Esophagus muscularis mucosa (tissue), 4 donors: Measurements from ENCODE around the gene INPP4B.

ENCODE experiments used
- EP300 ChIP-seq: sonication (generic); formaldehyde crosslinking; IDR thresholded peaks from one replicate; pipeline ENCODE4 v1.6.1; 2017; ENCODE audit warnings: antibody characterized with exemption
- POLR2AphosphoS5 ChIP-seq, 2 donors: sonication (generic); formaldehyde crosslinking; IDR thresholded peaks; one replicate each; pipeline ENCODE4 v1.6.1; 2017; ENCODE audit warnings: antibody characterized with exemption in 2 of 2
- TF ChIP-seq, protein P1 (sequence below), 3 experiments: fragments of 200-600 bp in 2 of 3; fragments of 450-650 bp in 1 of 3; sonication (generic) in 2 of 3; IDR thresholded peaks; one replicate each; pipeline ENCODE4 v1.5.1; 2017 to 2019; ENCODE audit warnings: antibody characterized with exemption in 3 of 3, mild to moderate bottlenecking in 2 of 3, moderate library complexity in 1 of 3

DNA sequence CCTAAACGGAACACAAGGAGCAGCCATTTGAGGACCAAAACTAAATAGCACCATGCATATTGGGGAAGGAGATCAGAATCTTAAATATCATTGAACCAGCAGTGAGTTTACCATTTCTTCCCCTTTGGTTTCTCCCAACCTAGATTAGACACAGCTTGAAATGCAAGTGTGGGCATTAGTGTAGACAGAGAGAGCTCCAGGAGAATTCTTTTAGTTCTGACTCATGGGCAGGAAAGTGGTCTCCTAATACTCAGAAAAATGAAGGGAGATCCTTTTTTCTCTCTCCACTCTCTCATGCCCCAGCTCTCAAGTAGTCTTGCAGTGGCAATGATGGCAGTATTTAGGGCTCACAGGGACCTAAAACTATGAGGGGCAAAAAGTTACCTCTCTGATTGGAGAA is 567.9 kb downstream of the INPP4B start:
- TF ChIP-seq, protein P1, sequence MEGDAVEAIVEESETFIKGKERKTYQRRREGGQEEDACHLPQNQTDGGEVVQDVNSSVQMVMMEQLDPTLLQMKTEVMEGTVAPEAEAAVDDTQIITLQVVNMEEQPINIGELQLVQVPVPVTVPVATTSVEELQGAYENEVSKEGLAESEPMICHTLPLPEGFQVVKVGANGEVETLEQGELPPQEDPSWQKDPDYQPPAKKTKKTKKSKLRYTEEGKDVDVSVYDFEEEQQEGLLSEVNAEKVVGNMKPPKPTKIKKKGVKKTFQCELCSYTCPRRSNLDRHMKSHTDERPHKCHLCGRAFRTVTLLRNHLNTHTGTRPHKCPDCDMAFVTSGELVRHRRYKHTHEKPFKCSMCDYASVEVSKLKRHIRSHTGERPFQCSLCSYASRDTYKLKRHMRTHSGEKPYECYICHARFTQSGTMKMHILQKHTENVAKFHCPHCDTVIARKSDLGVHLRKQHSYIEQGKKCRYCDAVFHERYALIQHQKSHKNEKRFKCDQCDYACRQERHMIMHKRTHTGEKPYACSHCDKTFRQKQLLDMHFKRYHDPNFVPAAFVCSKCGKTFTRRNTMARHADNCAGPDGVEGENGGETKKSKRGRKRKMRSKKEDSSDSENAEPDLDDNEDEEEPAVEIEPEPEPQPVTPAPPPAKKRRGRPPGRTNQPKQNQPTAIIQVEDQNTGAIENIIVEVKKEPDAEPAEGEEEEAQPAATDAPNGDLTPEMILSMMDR (IDR thresholded peaks at IDR 0.05): no peak
- TF ChIP-seq EP300: no peak
- no peak for TF ChIP-seq POLR2AphosphoS5 (IDR thresholded peaks at IDR 0.05)
